Naive thymus-derived CD4-positive, alpha-beta T cell (primary cell): ENCODE results near the gene SCN1B. TPM values are rescaled to one million over a fixed set of nuclear protein-coding genes. Genes with fewer than 3 reads are reported as not detected.
A peak's percentile ranks its signal among the peaks of the same experiment; 100 is the strongest.
"Not testable (repeated sequence)": the region's sequence is repeated elsewhere in the genome, so short reads cannot be mapped to it uniquely, and the experiment has no call there.

ENCODE experiments used
- ATAC-seq: fragments of 150-1000 bp; cut with Tn5 transposase; 2 replicates; pipeline ENCODE4 v1.10.0; 2021; ENCODE audit warnings: mild to moderate bottlenecking, moderate library complexity
- CTCF ChIA-PET: fragments of 350-600 bp; sonication (Branson Sonifier 250); formaldehyde crosslinking; loops from one replicate; lab custom pipeline; 2021; ENCODE audit warnings: antibody characterized with exemption; lab: Charles Lee
- POLR2A ChIA-PET: fragments of 350-600 bp; sonication (Branson Sonifier 250); formaldehyde crosslinking; loops from one replicate; lab custom pipeline; 2021; ENCODE audit warnings: antibody characterized with exemption, inconsistent platforms; lab: Charles Lee
- DNase-seq, 9 donors: peaks; one replicate each; pipeline versions ENCODE4 v3.0.0 to v3.0.0-alpha.2; 2020 to 2022; ENCODE audit warnings: mixed read lengths in 1 of 9
- H3K27ac ChIP-seq: one replicate; pipeline ENCODE4 v1.7.0; 2013; ENCODE audit warnings: mild to moderate bottlenecking, low read depth, low read length, moderate library complexity
- H3K27me3 ChIP-seq, 2 donors: one replicate each; pipeline ENCODE4 v1.7.0; 2013; ENCODE audit warnings: low read length in 2 of 2, mild to moderate bottlenecking in 2 of 2, moderate library complexity in 2 of 2; ENCODE audit not compliant: control insufficient read depth in 2 of 2, insufficient read depth in 2 of 2
- H3K36me3 ChIP-seq, 3 experiments: 1 replicate in 2 of 3; 2 replicates in 1 of 3; pipeline ENCODE4 v1.7.0; 2013; ENCODE audit warnings: low read length in 3 of 3, mild to moderate bottlenecking in 3 of 3, moderate library complexity in 1 of 3; ENCODE audit not compliant: insufficient read depth in 3 of 3, control insufficient read depth in 2 of 3
- H3K4me1 ChIP-seq, 2 donors: one replicate each; pipeline ENCODE4 v1.7.0; 2013; ENCODE audit warnings: low read length in 2 of 2, mild to moderate bottlenecking in 2 of 2, moderate library complexity in 1 of 2; ENCODE audit not compliant: control insufficient read depth in 2 of 2, insufficient read depth in 2 of 2
- H3K4me3 ChIP-seq: 2 replicates; pipeline ENCODE4 v1.7.0; 2013; ENCODE audit warnings: mild to moderate bottlenecking, low read length
- H3K9me3 ChIP-seq, 3 experiments: 1 replicate in 2 of 3; 2 replicates in 1 of 3; pipeline ENCODE4 v1.7.0; 2013; ENCODE audit warnings: low read length in 3 of 3; ENCODE audit not compliant: control insufficient read depth in 2 of 3
- H3K27ac Mint-ChIP-seq, 9 donors: one replicate each; pipeline ENCODE4 v1.8.0; 2020 to 2022; ENCODE audit warnings: mixed read lengths in 9 of 9, mild to moderate bottlenecking in 8 of 9, moderate library complexity in 5 of 9, inconsistent platforms in 2 of 9
- H3K27me3 Mint-ChIP-seq, 5 donors: one replicate each; pipeline ENCODE4 v1.8.0; 2021 to 2022; ENCODE audit warnings: mixed read lengths in 5 of 5, mild to moderate bottlenecking in 1 of 5
- H3K36me3 Mint-ChIP-seq, 5 donors: one replicate each; pipeline ENCODE4 v1.8.0; 2020 to 2022; ENCODE audit warnings: mixed read lengths in 5 of 5, mild to moderate bottlenecking in 3 of 5, inconsistent platforms in 1 of 5
- H3K4me1 Mint-ChIP-seq, 7 donors: one replicate each; pipeline ENCODE4 v1.8.0; 2020 to 2022; ENCODE audit warnings: mixed read lengths in 7 of 7, mild to moderate bottlenecking in 3 of 7, inconsistent platforms in 1 of 7
- H3K4me3 Mint-ChIP-seq, 10 donors: one replicate each; pipeline ENCODE4 v1.8.0; 2020 to 2022; ENCODE audit warnings: mild to moderate bottlenecking in 10 of 10, mixed read lengths in 10 of 10, moderate library complexity in 6 of 10, inconsistent platforms in 2 of 10
- H3K9me3 Mint-ChIP-seq, 11 donors: one replicate each; pipeline ENCODE4 v1.8.0; 2020 to 2022; ENCODE audit warnings: mixed read lengths in 11 of 11, mild to moderate bottlenecking in 4 of 11, inconsistent platforms in 1 of 11, moderate library complexity in 1 of 11
- intact Hi-C, 2 donors: fragments of 100-400 bp; cut with micrococcal nuclease; formaldehyde crosslinking; loops; one replicate each; pipeline ENCODE4 v1.15.1; 2023
- polyA plus RNA-seq, 2 donors: library from polyadenylated mRNA; unstranded; fragments of 300-500 nt; fragmentation: Illumina TruSeq; gene quantifications; one replicate each; pipeline ENCODE4 v1.2.3, GENCODE V29; 2021
- total RNA-seq, 6 experiments: library from RNA in 5 of 6; stranded (reverse) in 5 of 6; gene quantifications; 1 replicate in 5 of 6; 2 replicates in 1 of 6; pipeline ENCODE4 v1.2.3 and lab custom pipeline; 2021 to 2026

SCN1B gene
- total and polyA plus RNA-seq, 7 experiments from 2014 or later, result 0.23 to 1.9 (median 1.6) TPM; not detected in 1

DNA sequence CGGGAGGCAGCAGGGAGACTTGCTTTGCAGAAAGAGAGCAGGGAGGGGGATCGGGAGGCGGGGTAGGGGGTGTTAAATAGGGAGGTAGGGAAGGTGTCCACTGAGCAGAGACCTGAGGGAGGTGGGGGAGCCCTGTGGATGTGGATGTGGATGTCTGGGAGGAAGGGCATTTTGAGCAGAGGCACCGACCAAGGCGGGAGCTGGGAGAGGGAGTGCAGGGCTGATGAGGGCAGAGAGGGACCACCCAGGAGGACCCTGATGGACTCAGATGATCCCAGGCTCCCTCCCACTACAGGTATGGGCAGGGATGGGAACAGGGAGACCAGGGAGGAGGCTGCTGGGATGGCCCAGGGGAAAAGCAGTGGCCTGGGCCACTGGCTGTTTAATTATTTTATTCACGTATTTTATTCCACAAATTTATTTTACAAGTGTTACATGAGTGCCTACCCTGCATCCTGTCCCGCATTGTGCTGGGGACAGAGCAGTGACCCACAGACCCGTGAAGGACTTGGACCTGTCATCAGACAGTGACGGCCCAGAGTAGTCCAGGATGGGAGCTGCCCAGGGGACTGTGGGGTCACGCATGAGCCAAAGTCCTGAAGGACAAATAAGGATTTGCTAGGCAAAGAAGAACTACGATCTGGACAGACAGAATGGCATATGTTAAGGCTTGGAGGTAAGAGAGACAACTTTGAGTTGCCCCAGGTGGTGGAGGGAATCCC, 24.9 kb upstream of the SCN1B start:
- ChIA-PET CTCF (interaction anchor here (1.2 to 1.4 kb wide), 2 partner anchors 32 to 39 kb away, joined by 3 to 8 read pairs; no protein-coding TSS in a partner anchor), POLR2A (interaction anchor here (0.6 to 3.3 kb wide), 9 partner anchors 9 to 38 kb away, joined by 3 to 16 read pairs (median 3); no protein-coding TSS in a partner anchor)
- ATAC-seq, result no peak
- Histone ChIP-seq H3K27ac (no peak overlapping the region), H3K4me3 (no peak overlapping the region), H3K4me1 (peaks cover 28 to 32% of the 10 kb centered on the region in 2 donors), H3K36me3 (peaks cover 0 to 55% (median 10%) of the 10 kb centered on the region in 3 experiments), H3K9me3 (no peaks in the 10 kb centered on the region), H3K27me3 (no peaks in the 10 kb centered on the region)
- intact Hi-C loops, result loop anchor here in 1 of 2 donors (10.0 kb wide), 1 partner anchor 271 kb away; the partner anchor contains the start of gene ZNF181
- peak overlapping the region in 1 of 10 donors; percentile 36 for H3K4me3 Mint-ChIP-seq
- H3K9me3 Mint-ChIP-seq, result peaks cover 0 to 3% (median 0%) of the 10 kb centered on the region in 11 donors
- peaks cover 9 to 32% (median 23%) of the 10 kb centered on the region in 5 donors for H3K36me3 Mint-ChIP-seq
- no peaks in the 10 kb centered on the region for H3K27me3 Mint-ChIP-seq
- no peak for DNase-seq
- peaks cover 42 to 72% (median 62%) of the 10 kb centered on the region in 7 donors for H3K4me1 Mint-ChIP-seq
- peak overlapping the region in 8 of 9 donors; percentile 36 to 89 (median 64) for H3K27ac Mint-ChIP-seq

DNA sequence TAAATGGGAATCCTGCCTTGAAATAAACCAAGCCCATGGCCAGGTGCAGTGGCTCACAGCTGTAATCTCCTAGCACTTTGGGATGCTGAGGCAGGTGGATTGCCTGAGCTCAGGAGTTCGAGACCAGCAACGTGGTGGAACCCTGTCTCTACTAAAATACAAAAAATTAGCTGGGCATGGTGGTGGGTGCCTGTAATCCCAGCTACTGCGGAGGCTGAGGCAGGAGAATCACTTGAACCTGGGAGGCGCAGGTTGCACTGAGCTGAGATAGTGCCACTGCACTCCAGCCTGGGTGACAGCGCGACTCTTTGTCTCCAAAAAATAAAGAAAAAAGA, 24.3 kb upstream of the SCN1B start:
- H3K27ac Mint-ChIP-seq, result peak overlapping the region in 8 of 9 donors; percentile 29 to 90 (median 68)
- peaks cover 9 to 36% (median 23%) of the 10 kb centered on the region in 5 donors for H3K36me3 Mint-ChIP-seq
- intact Hi-C loops, result loop anchor here in 1 of 2 donors (10.0 kb wide), 1 partner anchor 271 kb away; the partner anchor contains the start of gene ZNF181
- ChIA-PET POLR2A (interaction anchor here (0.8 to 3.3 kb wide), 9 partner anchors 8 to 39 kb away, joined by 3 to 16 read pairs (median 3); no protein-coding TSS in a partner anchor), CTCF (interaction anchor here (1.0 to 1.4 kb wide), 3 partner anchors 33 to 167 kb away, joined by 3 to 8 read pairs (median 4); no protein-coding TSS in a partner anchor)
- not testable (repeated sequence) for H3K9me3 Mint-ChIP-seq, H3K9me3 ChIP-seq, H3K27me3 Mint-ChIP-seq, H3K27me3 ChIP-seq, ATAC-seq, H3K4me3 Mint-ChIP-seq, H3K4me3 ChIP-seq, H3K27ac ChIP-seq, DNase-seq
- H3K4me1 ChIP-seq, result peaks cover 34 to 37% of the 10 kb centered on the region in 2 donors
- peaks cover 42 to 75% (median 64%) of the 10 kb centered on the region in 7 donors for H3K4me1 Mint-ChIP-seq
- H3K36me3 ChIP-seq, result peaks cover 0 to 57% (median 12%) of the 10 kb centered on the region in 3 experiments

DNA sequence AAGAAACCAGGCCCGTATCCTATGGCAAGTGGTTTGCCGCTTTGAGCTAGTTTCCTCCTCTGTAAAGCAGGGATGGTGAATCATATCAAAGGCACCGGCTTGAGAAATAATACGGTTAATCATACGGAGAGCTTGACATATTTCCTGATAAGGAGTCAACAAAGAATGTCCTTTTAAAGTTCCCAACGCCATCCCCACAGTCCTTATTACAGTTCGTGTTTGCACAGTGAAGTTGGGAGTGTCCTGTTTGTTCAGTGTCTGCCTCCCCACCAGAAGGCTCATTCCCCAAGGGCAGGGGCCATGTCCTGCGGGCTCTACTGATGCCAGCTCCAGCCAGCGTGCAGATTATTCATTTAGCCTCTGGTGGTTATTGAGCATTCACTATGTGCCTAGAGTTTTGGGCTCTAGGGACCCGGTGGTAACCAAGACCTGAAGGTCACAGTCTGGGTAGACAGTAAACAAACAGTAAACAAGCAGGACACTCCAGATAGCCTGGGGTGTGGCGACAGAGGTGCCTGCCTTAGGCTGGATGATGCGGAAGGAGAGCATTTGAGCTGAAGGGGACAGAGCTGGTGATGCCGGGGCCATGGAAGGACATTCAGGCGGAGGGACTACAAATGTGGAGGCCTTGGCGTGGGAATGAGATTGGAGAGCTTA, 23.8 kb upstream of the SCN1B start:
- POLR2A ChIA-PET, result interaction anchor here (0.8 to 3.3 kb wide), 7 partner anchors 8 to 39 kb away, joined by 3 to 16 read pairs (median 3); no protein-coding TSS in a partner anchor
- H3K4me3 Mint-ChIP-seq, result peak overlapping the region in 2 of 10 donors; percentile 47 to 69
- H3K27me3 Mint-ChIP-seq, result no peaks in the 10 kb centered on the region
- Histone ChIP-seq H3K4me1 (peaks cover 38 to 39% of the 10 kb centered on the region in 2 donors), H3K27ac (peak overlapping the region; percentile 56), H3K4me3 (no peak overlapping the region), H3K9me3 (no peaks in the 10 kb centered on the region), H3K27me3 (no peaks in the 10 kb centered on the region), H3K36me3 (peaks cover 0 to 62% (median 12%) of the 10 kb centered on the region in 3 experiments)
- H3K36me3 Mint-ChIP-seq, result peaks cover 4 to 41% (median 23%) of the 10 kb centered on the region in 5 donors
- intact Hi-C loops, result loop anchor here in 1 of 2 donors (10.0 kb wide), 1 partner anchor 272 kb away; the partner anchor contains the start of gene ZNF181
- peaks cover 42 to 77% (median 65%) of the 10 kb centered on the region in 7 donors for H3K4me1 Mint-ChIP-seq
- CTCF ChIA-PET, result interaction anchor here (1.0 to 1.4 kb wide), 3 partner anchors 33 to 168 kb away, joined by 3 to 8 read pairs (median 4); no protein-coding TSS in a partner anchor
- ATAC-seq (no peak), DNase-seq (no peak)
- H3K9me3 Mint-ChIP-seq, result peaks cover 0 to 3% (median 0%) of the 10 kb centered on the region in 11 donors
- peak overlapping the region; percentile 11 to 93 (median 75) for H3K27ac Mint-ChIP-seq

DNA sequence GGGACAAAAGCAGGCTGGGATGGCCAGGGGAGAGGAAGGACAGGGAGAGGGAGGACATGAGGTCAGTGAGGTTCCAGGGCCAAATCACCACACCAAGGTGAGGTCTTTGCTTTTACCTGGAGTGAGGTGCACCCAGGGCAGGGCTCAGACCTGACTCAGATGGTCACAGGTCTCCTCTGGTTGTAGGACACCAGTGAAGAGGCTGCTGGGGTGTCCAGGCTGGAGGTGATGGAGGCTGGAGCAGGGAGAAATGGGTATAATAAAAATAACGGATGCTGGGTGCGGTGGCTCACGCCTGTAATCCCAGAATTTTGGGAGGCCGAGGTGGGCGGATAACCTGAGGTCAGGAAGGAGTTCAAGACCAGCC, 23.3 kb upstream of the SCN1B start:
- POLR2A ChIA-PET, result interaction anchor here (0.8 to 3.3 kb wide), 5 partner anchors 22 to 40 kb away, joined by 3 to 16 read pairs (median 5); no protein-coding TSS in a partner anchor
- no peak overlapping the region for H3K4me3 ChIP-seq
- Mint-ChIP-seq H3K36me3 (peaks cover 4 to 40% (median 23%) of the 10 kb centered on the region in 5 donors), H3K9me3 (peaks cover 0 to 3% (median 0%) of the 10 kb centered on the region in 11 donors), H3K27ac (peak overlapping the region; percentile 11 to 93 (median 75)), H3K27me3 (no peaks in the 10 kb centered on the region), H3K4me3 (peak overlapping the region in 1 of 10 donors; percentile 69), H3K4me1 (peaks cover 39 to 79% (median 66%) of the 10 kb centered on the region in 7 donors)
- no peak for ATAC-seq
- CTCF ChIA-PET, result interaction anchor here (1.4 to 8.6 kb wide), 2 partner anchors 36 to 38 kb away, joined by 3 to 138 read pairs; no protein-coding TSS in a partner anchor
- intact Hi-C loops, result loop anchor here in 1 of 2 donors (10.0 kb wide), 1 partner anchor 272 kb away; the partner anchor contains the start of gene ZNF181
- H3K27ac ChIP-seq, result peak overlapping the region; percentile 56
- peaks cover 39 to 40% of the 10 kb centered on the region in 2 donors for H3K4me1 ChIP-seq
- H3K36me3 ChIP-seq, result peaks cover 0 to 66% (median 12%) of the 10 kb centered on the region in 3 experiments
- H3K27me3 ChIP-seq, result no peaks in the 10 kb centered on the region
- DNase-seq, result no peak
- H3K9me3 ChIP-seq, result no peaks in the 10 kb centered on the region

DNA sequence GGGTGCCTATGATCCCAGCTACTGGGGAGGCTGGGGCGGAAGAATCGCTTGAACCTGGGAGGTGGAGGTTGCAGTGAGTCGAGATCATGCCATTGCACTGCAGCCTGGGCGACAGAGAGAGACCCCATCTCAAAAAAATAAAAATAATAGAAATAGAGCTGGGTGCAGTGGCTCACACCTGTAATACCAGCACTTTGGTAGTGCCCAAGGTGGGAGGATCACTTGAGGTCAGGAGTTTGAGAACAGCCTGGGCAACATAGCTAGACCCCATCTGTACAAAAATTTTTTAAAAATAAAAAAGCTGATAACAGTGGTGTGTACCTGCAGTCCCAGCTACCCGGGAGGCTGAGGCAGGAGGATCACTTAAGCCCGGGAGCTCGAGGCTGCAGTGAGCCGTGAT, 22.8 kb upstream of the SCN1B start:
- not testable (repeated sequence) for H3K27ac ChIP-seq, H3K9me3 Mint-ChIP-seq, DNase-seq, H3K27me3 Mint-ChIP-seq, H3K9me3 ChIP-seq, H3K4me3 Mint-ChIP-seq, H3K4me3 ChIP-seq, H3K27me3 ChIP-seq, ATAC-seq
- peak overlapping the region in 6 of 9 donors; percentile 71 to 88 (median 78) for H3K27ac Mint-ChIP-seq
- peaks cover 4 to 40% (median 23%) of the 10 kb centered on the region in 5 donors for H3K36me3 Mint-ChIP-seq
- H3K4me1 Mint-ChIP-seq, result peaks cover 39 to 79% (median 66%) of the 10 kb centered on the region in 7 donors
- H3K4me1 ChIP-seq, result peaks cover 39 to 41% of the 10 kb centered on the region in 2 donors
- intact Hi-C loops, result loop anchor here in 1 of 2 donors (10.0 kb wide), 1 partner anchor 273 kb away; the partner anchor contains the start of gene ZNF181
- H3K36me3 ChIP-seq, result peaks cover 0 to 67% (median 12%) of the 10 kb centered on the region in 3 experiments
- POLR2A ChIA-PET, result interaction anchor here (0.6 to 11.9 kb wide), 7 partner anchors 8 to 44 kb away, joined by 3 to 237 read pairs (median 4); partner anchors contain the start of gene GRAMD1A
- CTCF ChIA-PET, result interaction anchor here (8.6 kb wide), 1 partner anchor 37 kb away, joined by 138 read pairs; no protein-coding TSS in a partner anchor
